ENCODE results near the gene RAX. TPM values are rescaled to one million over a fixed set of nuclear protein-coding genes. Genes with fewer than 3 reads are reported as not detected.
A peak's percentile ranks its signal among the peaks of the same experiment; 100 is the strongest.

RAX gene
- total and polyA plus RNA-seq, 7 donors: not detected

GRCh38 chr18:59268721-59269562, 4.3 kb downstream of the RAX start:
- Histone ChIP-seq H3K36me3 (no peaks in the 10 kb centered on the region), H3K9me3 (no peaks in the 10 kb centered on the region), H3K27me3 (peaks cover 72 to 100% (median 98%) of the 10 kb centered on the region in 3 donors), H3K4me1 (peaks cover 0 to 52% (median 45%) of the 10 kb centered on the region in 4 donors), H3K27ac (no peak overlapping the region), H3K4me3 (peak overlapping the region in 2 of 4 donors; percentile 20 to 29)
- 2 to 3% methylated on average over 90 of the region's 90 CpGs for WGBS, 2 donors
- TF ChIP-seq POLR2AphosphoS5 (IDR thresholded peaks at IDR 0.05) (no peak), POLR2A (IDR thresholded peaks at IDR 0.05) (no peak), CTCF (IDR thresholded peaks at IDR 0.05) (no peak), EP300 (IDR thresholded peaks at IDR 0.05) (no peak)
- no peak for DNase-seq
- intact Hi-C loops (cut with DNase I): no loop called here

GRCh38 chr18:59268127-59268720, 5.0 kb downstream of the RAX start:
- H3K4me3 ChIP-seq: peak overlapping the region in 1 of 4 donors; percentile 29
- peaks cover 0 to 45% (median 38%) of the 10 kb centered on the region in 4 donors for H3K4me1 ChIP-seq
- intact Hi-C loops (cut with DNase I): no loop called here
- TF ChIP-seq EP300 (IDR thresholded peaks at IDR 0.05) (no peak), POLR2AphosphoS5 (IDR thresholded peaks at IDR 0.05) (no peak), CTCF (IDR thresholded peaks at IDR 0.05) (no peak), POLR2A (IDR thresholded peaks at IDR 0.05) (no peak)
- no peak overlapping the region for H3K27ac ChIP-seq
- 7 to 24% methylated on average over 28 of the region's 28 CpGs for WGBS, 2 donors
- H3K9me3 ChIP-seq: no peaks in the 10 kb centered on the region
- no peaks in the 10 kb centered on the region for H3K36me3 ChIP-seq
- DNase-seq: no peak
- H3K27me3 ChIP-seq: peaks cover 70 to 100% (median 93%) of the 10 kb centered on the region in 3 donors

GRCh38 chr18:59267503-59268126, 5.6 kb downstream of the RAX start:
- no peak overlapping the region for H3K4me3 ChIP-seq
- H3K27me3 ChIP-seq: peaks cover 65 to 100% (median 87%) of the 10 kb centered on the region in 3 donors
- intact Hi-C loops (cut with DNase I): no loop called here
- no peak for TF ChIP-seq POLR2A (IDR thresholded peaks at IDR 0.05)
- TF ChIP-seq CTCF (IDR thresholded peaks at IDR 0.05): no peak
- no peak for TF ChIP-seq EP300 (IDR thresholded peaks at IDR 0.05)
- TF ChIP-seq POLR2AphosphoS5 (IDR thresholded peaks at IDR 0.05): no peak
- no peak overlapping the region for H3K27ac ChIP-seq
- H3K9me3 ChIP-seq: no peaks in the 10 kb centered on the region
- H3K4me1 ChIP-seq: peaks cover 0 to 39% (median 32%) of the 10 kb centered on the region in 4 donors
- no peak for DNase-seq
- WGBS, 2 donors: 3 to 4% methylated on average over 41 of the region's 41 CpGs
- H3K36me3 ChIP-seq: no peaks in the 10 kb centered on the region

- no peaks in the 10 kb centered on the region for H3K36me3 ChIP-seq
- H3K4me1 ChIP-seq: peaks cover 0 to 33% (median 25%) of the 10 kb centered on the region in 4 donors
- 9 to 12% methylated on average over 10 of the region's 10 CpGs for WGBS, 2 donors
- no peak overlapping the region for H3K27ac ChIP-seq
- intact Hi-C loops (cut with DNase I): no loop called here
- H3K9me3 ChIP-seq: no peaks in the 10 kb centered on the region
- no peak for DNase-seq
- TF ChIP-seq CTCF (IDR thresholded peaks at IDR 0.05) (no peak), POLR2A (IDR thresholded peaks at IDR 0.05) (no peak), POLR2AphosphoS5 (IDR thresholded peaks at IDR 0.05) (no peak), EP300 (IDR thresholded peaks at IDR 0.05) (no peak)
- H3K27me3 ChIP-seq: peaks cover 59 to 96% (median 80%) of the 10 kb centered on the region in 3 donors
- H3K4me3 ChIP-seq: no peak overlapping the region
These were observed 6.3 kb downstream of the RAX start for GRCh38 chr18:59266886-59267502.

Data from sigmoid colon (tissue), 7 donors.